Memory B cell (primary cell): ENCODE measurements around the gene MMRN2.

Experiments
- ATAC-seq: fragments of 150-1000 bp; cut with Tn5 transposase; 2 replicates; pipeline ENCODE4 v1.10.0; 2021; ENCODE audit warnings: low read depth, mild to moderate bottlenecking, moderate library complexity
- DNase-seq, 2 donors: peaks; one replicate each; pipeline ENCODE4 v3.0.0; 2022; ENCODE audit warnings: low spot score in 2 of 2
- H3K27ac Mint-ChIP-seq: one replicate; pipeline ENCODE4 v1.8.0; 2022; ENCODE audit warnings: mild to moderate bottlenecking, moderate library complexity, mixed read lengths
- H3K27me3 Mint-ChIP-seq: one replicate; pipeline ENCODE4 v1.8.0; 2022; ENCODE audit warnings: mixed read lengths
- H3K36me3 Mint-ChIP-seq: one replicate; pipeline ENCODE4 v1.8.0; 2022; ENCODE audit warnings: mild to moderate bottlenecking, mixed read lengths
- H3K4me1 Mint-ChIP-seq: one replicate; pipeline ENCODE4 v1.8.0; 2022; ENCODE audit warnings: mixed read lengths
- H3K4me3 Mint-ChIP-seq: one replicate; pipeline ENCODE4 v1.8.0; 2022; ENCODE audit warnings: mild to moderate bottlenecking, moderate library complexity, mixed read lengths
- H3K9me3 Mint-ChIP-seq: one replicate; pipeline ENCODE4 v1.8.0; 2022; ENCODE audit warnings: mixed read lengths

The MMRN2 gene

DNA sequence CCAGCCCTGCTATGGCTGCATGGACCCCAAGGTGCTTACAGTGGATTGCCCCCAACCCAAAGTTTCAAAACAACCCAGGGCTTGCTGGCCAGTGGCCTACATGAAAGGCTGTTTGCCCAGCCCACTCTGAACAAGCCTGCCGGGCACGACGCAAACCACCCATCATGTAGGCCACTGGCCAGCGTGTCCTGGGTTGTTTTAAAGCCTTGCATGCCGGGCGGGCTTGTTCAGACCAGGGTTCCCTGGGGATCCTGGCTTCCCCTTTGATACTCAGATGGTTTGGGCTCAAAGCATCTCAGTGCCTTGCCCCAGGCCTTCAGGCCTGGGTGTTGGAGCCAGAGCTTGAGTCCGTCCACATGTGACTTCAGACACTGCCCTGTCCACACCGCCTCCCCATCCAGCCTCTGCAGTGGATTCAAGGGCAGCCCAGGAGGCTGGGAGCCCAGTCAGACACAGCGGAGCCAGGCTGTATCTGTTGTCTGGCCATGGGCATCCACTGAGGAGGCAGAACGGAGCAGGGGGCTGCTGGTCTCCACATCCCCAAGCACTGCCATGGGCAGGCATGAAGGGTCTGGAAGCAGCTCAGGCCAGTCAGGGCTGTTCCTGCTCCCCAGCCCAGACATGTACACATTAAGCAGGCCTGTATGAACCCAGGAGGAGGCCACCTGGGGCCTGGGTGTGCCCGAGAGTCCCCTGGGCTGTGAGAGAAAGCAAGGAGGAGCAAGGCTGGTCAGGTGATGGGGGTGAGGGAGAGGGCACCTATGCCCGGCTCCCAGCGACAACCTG is 6.8 kb upstream of the MMRN2 start:
- Mint-ChIP-seq H3K27me3 (peaks cover 6% of the 10 kb centered on the region), H3K4me1 (peaks cover 14% of the 10 kb centered on the region), H3K9me3 (no peaks in the 10 kb centered on the region), H3K4me3 (no peak overlapping the region), H3K36me3 (no peaks in the 10 kb centered on the region), H3K27ac (no peak overlapping the region)
- ATAC-seq (no peak), DNase-seq (no peak)

DNA sequence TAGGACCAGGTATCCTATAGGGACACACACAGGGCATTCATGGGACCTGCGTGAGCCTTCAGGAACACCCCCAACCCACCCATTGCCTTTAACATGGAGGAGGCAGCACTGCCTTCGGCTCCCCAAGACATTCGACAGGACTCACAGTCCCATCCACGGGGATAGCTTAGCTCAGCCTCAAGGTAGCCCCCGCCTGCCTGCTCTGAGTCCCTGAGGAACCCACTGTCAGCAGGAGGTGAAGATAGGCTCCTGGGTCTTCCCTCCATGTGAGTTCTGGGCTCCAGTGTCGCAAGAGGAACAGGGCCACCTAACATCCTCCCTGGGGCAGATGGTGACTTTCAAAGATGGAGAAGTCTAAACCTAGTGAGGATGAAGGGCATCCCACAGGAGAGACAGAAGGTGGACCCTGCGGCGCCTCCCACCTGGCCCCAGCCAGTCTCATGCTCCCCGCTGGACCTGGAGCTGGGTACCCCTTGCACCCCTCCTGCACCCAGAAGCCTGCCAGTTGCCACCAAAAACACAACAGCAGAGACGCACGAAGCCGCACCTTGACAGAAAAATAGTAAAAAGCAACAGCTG is 6.0 kb upstream of the MMRN2 start:
- ATAC-seq, result no peak
- no peak for DNase-seq
- H3K27me3 Mint-ChIP-seq, result peaks cover 8% of the 10 kb centered on the region
- H3K9me3 Mint-ChIP-seq, result no peaks in the 10 kb centered on the region
- H3K36me3 Mint-ChIP-seq, result no peaks in the 10 kb centered on the region
- peaks cover 14% of the 10 kb centered on the region for H3K4me1 Mint-ChIP-seq
- no peak overlapping the region for H3K4me3 Mint-ChIP-seq
- H3K27ac Mint-ChIP-seq, result no peak overlapping the region

DNA sequence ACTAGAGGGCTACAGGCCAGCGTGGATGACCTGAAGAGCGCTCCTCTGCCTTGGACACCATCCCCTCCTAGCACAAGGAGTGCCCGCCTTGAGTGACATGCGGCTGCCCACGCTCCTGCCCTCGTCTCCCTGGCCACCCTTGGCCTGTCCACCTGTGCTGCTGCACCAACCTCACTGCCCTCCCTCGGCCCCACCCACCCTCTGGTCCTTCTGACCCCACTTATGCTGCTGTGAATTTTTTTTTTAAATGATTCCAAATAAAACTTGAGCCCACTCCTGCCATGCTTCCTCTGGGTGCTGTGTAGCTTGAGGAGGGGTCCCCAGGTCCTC is 5.5 kb upstream of the MMRN2 start:
- no peaks in the 10 kb centered on the region for H3K9me3 Mint-ChIP-seq
- no peak overlapping the region for H3K27ac Mint-ChIP-seq
- ATAC-seq, result no peak
- DNase-seq, result no peak
- H3K27me3 Mint-ChIP-seq, result peaks cover 8% of the 10 kb centered on the region
- no peak overlapping the region for H3K4me3 Mint-ChIP-seq
- no peaks in the 10 kb centered on the region for H3K36me3 Mint-ChIP-seq
- H3K4me1 Mint-ChIP-seq, result peaks cover 14% of the 10 kb centered on the region

- no peak overlapping the region for H3K4me3 Mint-ChIP-seq
- no peaks in the 10 kb centered on the region for H3K9me3 Mint-ChIP-seq
- ATAC-seq, result no peak
- H3K36me3 Mint-ChIP-seq, result no peaks in the 10 kb centered on the region
- peaks cover 14% of the 10 kb centered on the region for H3K4me1 Mint-ChIP-seq
- no peak overlapping the region for H3K27ac Mint-ChIP-seq
- peaks cover 8% of the 10 kb centered on the region for H3K27me3 Mint-ChIP-seq
- DNase-seq, result no peak
Measured at GRCh38 chr10:86962136-86962980, 4.9 kb upstream of the MMRN2 start.

DNA sequence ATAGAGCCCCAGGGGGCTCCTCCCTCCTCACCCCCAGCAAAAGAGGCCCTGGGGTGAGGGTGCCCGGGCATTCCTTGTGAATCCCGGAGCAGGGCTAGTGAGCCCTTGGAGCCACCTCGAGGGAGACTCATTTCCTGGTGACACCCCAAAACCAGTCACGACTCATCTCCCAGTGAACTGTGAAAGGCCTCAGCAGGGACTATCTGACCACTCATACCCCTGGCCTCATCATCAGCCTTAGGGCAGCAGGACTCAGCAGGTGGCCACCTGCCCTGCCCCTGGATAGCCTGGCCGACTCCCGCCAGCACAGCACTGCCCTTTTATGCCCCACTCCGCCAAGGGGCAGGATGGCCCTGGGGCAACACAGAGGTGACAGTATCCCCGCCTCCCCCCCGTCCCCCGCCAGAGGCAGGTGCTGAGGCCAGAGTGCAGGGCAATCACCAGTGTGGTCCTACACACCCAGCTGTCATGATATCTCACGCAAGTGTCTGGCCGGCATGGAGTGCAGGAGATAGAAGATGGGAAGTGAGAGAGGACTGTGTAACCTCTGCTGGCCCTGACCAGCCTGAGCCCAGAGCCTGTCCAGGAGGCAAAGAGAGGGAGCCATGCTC is 4.2 kb upstream of the MMRN2 start:
- DNase-seq, result no peak
- no peak overlapping the region for H3K4me3 Mint-ChIP-seq
- H3K9me3 Mint-ChIP-seq, result no peaks in the 10 kb centered on the region
- no peak for ATAC-seq
- peaks cover 13% of the 10 kb centered on the region for H3K4me1 Mint-ChIP-seq
- no peak overlapping the region for H3K27ac Mint-ChIP-seq
- peaks cover 8% of the 10 kb centered on the region for H3K27me3 Mint-ChIP-seq
- H3K36me3 Mint-ChIP-seq, result no peaks in the 10 kb centered on the region

- peaks cover 8% of the 10 kb centered on the region for H3K4me1 Mint-ChIP-seq
- peaks cover 8% of the 10 kb centered on the region for H3K27me3 Mint-ChIP-seq
- no peaks in the 10 kb centered on the region for H3K36me3 Mint-ChIP-seq
- DNase-seq, result no peak
- no peaks in the 10 kb centered on the region for H3K9me3 Mint-ChIP-seq
- no peak overlapping the region for H3K4me3 Mint-ChIP-seq
- H3K27ac Mint-ChIP-seq, result no peak overlapping the region
- ATAC-seq, result no peak
Measured at GRCh38 chr10:86960863-86961434, 3.5 kb upstream of the MMRN2 start.

GRCh38 chr10:86960003-86960862 is 2.8 kb upstream of the MMRN2 start:
- Mint-ChIP-seq H3K9me3 (no peaks in the 10 kb centered on the region), H3K4me3 (no peak overlapping the region), H3K36me3 (no peaks in the 10 kb centered on the region), H3K4me1 (peaks cover 2% of the 10 kb centered on the region), H3K27ac (no peak overlapping the region), H3K27me3 (peaks cover 8% of the 10 kb centered on the region)
- peak; percentile 74 for ATAC-seq
- DNase-seq, result no peak

- Mint-ChIP-seq H3K27me3 (peaks cover 8% of the 10 kb centered on the region), H3K4me1 (no peaks in the 10 kb centered on the region), H3K9me3 (no peaks in the 10 kb centered on the region), H3K36me3 (no peaks in the 10 kb centered on the region), H3K27ac (no peak overlapping the region), H3K4me3 (no peak overlapping the region)
- DNase-seq, result no peak
- no peak for ATAC-seq
Measured at GRCh38 chr10:86959737-86960002, 2.3 kb upstream of the MMRN2 start.

- Mint-ChIP-seq H3K9me3 (no peaks in the 10 kb centered on the region), H3K36me3 (no peaks in the 10 kb centered on the region), H3K27me3 (peaks cover 8% of the 10 kb centered on the region), H3K4me1 (no peaks in the 10 kb centered on the region), H3K27ac (no peak overlapping the region), H3K4me3 (no peak overlapping the region)
- DNase-seq, result no peak
- no peak for ATAC-seq
Measured at GRCh38 chr10:86958901-86959736, 1.7 kb upstream of the MMRN2 start.

DNA sequence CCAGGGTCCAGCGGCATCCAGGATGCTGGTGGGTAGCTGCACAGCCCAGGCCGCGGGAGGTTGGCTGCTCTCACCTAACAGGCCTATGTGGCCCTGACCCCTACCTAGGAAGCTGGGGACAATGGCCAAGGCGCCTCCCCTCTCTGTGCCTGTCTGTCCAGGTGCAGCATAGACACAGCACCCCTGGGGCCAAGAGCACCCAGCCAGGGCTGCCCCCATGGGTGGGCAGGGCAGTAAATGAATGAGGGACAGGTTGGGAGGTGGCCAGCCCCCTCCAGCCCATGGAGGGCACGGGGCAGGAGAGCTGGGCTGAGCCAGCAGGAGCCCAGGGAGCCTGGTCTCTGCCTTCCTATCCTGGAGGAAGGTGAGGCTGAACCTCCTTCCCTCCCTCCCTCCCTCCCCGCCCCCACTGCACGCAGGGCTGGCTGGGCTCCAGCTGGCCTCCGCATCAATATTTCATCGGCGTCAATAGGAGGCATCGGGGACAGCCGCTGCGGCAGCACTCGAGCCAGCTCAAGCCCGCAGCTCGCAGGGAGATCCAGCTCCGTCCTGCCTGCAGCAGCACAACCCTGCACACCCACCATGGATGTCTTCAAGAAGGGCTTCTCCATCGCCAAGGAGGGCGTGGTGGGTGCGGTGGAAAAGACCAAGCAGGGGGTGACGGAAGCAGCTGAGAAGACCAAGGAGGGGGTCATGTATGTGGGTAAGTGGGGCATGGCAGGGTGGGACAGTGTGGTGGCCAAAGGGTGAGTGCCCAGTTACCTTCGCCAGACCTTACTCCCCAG is 893 bp upstream of the MMRN2 start, which contains the start of gene SNCG:
TSS of gene SNCG (plus strand) at position 484 of the 785 bp plus-strand sequence. CDS start at position 583, 99 bp downstream.
- no peak for DNase-seq
- ATAC-seq, result no peak
- H3K36me3 Mint-ChIP-seq, result no peaks in the 10 kb centered on the region
- peaks cover 8% of the 10 kb centered on the region for H3K27me3 Mint-ChIP-seq
- H3K4me3 Mint-ChIP-seq, result no peak within 1 kb of the TSS
- no peaks in the 10 kb centered on the region for H3K9me3 Mint-ChIP-seq
- H3K4me1 Mint-ChIP-seq, result no peaks in the 10 kb centered on the region
- no peak within 1 kb of the TSS for H3K27ac Mint-ChIP-seq

DNA sequence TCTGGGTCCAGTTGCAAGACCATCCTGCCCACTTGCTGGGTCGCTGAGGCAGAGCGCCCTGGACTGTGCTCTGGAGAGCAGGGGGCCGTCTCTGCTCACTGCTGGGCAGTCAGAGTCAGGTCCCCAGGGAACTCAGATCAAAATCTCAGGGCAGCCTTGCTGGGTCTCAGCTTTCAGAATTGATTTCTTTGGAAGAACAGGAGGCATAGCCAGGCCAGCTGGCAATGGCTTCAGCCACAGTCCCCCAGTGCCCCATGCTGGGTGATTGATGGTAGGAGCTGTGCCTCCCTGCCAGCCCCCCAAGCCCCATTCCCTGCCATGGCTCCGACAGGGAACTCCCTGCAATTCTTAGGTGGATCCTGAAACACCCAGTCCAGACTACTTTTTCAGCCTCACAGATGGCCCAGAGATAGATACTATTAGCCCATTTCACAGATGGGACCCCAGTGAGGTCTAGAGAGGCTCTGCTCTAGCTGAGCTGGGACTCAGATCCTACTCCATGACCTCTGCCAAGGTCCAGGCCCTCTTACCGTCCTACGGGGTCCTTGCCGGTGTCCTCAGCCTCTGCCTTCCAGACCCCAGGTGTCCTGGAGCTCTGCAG is 467 bp downstream of the MMRN2 start:
- no peak overlapping the region for H3K4me3 Mint-ChIP-seq
- ATAC-seq, result no peak
- H3K4me1 Mint-ChIP-seq, result no peaks in the 10 kb centered on the region
- peaks cover 4% of the 10 kb centered on the region for H3K9me3 Mint-ChIP-seq
- peaks cover 8% of the 10 kb centered on the region for H3K27me3 Mint-ChIP-seq
- H3K27ac Mint-ChIP-seq, result no peak overlapping the region
- H3K36me3 Mint-ChIP-seq, result peaks cover 1% of the 10 kb centered on the region
- DNase-seq, result no peak
